ENCODE results near the gene GPR108.

- TF ChIP-seq ZNF577 (CRISPR knock-in tag; IDR thresholded peaks at IDR 0.05; ENCODE audit: borderline replicate concordance, low read depth) (no peak), ETV6 (CRISPR knock-in tag; conservative IDR thresholded peaks at IDR 0.05) (no peak), ZNF780A (CRISPR knock-in tag; IDR thresholded peaks at IDR 0.05) (no peak), PCBP1 (IDR thresholded peaks at IDR 0.05; ENCODE audit: borderline replicate concordance, low read depth, low read length) (no peak), ZNF34 (CRISPR knock-in tag; IDR thresholded peaks at IDR 0.05; ENCODE audit: borderline replicate concordance) (no peak), ELF1 (CRISPR knock-in tag; IDR thresholded peaks at IDR 0.05) (no peak), SRF (IDR thresholded peaks at IDR 0.05; ENCODE audit: low read depth, low read length) (no peak)
- TF ChIP-seq, protein P1, sequence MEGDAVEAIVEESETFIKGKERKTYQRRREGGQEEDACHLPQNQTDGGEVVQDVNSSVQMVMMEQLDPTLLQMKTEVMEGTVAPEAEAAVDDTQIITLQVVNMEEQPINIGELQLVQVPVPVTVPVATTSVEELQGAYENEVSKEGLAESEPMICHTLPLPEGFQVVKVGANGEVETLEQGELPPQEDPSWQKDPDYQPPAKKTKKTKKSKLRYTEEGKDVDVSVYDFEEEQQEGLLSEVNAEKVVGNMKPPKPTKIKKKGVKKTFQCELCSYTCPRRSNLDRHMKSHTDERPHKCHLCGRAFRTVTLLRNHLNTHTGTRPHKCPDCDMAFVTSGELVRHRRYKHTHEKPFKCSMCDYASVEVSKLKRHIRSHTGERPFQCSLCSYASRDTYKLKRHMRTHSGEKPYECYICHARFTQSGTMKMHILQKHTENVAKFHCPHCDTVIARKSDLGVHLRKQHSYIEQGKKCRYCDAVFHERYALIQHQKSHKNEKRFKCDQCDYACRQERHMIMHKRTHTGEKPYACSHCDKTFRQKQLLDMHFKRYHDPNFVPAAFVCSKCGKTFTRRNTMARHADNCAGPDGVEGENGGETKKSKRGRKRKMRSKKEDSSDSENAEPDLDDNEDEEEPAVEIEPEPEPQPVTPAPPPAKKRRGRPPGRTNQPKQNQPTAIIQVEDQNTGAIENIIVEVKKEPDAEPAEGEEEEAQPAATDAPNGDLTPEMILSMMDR (CRISPR knock-in tag; IDR thresholded peaks at IDR 0.05) = no peak
- TF ChIP-seq, protein P2, sequence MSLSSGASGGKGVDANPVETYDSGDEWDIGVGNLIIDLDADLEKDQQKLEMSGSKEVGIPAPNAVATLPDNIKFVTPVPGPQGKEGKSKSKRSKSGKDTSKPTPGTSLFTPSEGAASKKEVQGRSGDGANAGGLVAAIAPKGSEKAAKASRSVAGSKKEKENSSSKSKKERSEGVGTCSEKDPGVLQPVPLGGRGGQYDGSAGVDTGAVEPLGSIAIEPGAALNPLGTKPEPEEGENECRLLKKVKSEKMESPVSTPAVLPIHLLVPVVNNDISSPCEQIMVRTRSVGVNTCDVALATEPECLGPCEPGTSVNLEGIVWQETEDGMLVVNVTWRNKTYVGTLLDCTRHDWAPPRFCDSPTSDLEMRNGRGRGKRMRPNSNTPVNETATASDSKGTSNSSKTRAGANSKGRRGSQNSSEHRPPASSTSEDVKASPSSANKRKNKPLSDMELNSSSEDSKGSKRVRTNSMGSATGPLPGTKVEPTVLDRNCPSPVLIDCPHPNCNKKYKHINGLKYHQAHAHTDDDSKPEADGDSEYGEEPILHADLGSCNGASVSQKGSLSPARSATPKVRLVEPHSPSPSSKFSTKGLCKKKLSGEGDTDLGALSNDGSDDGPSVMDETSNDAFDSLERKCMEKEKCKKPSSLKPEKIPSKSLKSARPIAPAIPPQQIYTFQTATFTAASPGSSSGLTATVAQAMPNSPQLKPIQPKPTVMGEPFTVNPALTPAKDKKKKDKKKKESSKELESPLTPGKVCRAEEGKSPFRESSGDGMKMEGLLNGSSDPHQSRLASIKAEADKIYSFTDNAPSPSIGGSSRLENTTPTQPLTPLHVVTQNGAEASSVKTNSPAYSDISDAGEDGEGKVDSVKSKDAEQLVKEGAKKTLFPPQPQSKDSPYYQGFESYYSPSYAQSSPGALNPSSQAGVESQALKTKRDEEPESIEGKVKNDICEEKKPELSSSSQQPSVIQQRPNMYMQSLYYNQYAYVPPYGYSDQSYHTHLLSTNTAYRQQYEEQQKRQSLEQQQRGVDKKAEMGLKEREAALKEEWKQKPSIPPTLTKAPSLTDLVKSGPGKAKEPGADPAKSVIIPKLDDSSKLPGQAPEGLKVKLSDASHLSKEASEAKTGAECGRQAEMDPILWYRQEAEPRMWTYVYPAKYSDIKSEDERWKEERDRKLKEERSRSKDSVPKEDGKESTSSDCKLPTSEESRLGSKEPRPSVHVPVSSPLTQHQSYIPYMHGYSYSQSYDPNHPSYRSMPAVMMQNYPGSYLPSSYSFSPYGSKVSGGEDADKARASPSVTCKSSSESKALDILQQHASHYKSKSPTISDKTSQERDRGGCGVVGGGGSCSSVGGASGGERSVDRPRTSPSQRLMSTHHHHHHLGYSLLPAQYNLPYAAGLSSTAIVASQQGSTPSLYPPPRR (CRISPR knock-in tag; IDR thresholded peaks at IDR 0.05; ENCODE audit: borderline replicate concordance) = no peak
These were observed 40.1 kb upstream of the GPR108 start for GRCh38 chr19:6777434-6777833.
